HG03025 (cell line): ENCODE results near the gene PMEPA1.

Experiments
- ATAC-seq: cut with Tn5 transposase; IDR thresholded peaks from one replicate; pipeline ENCODE4 v1.9.1; 2021; ENCODE audit warnings: mild to moderate bottlenecking, moderate library complexity; ENCODE audit not compliant: unreplicated experiment, low FRiP score

Gene PMEPA1

DNA sequence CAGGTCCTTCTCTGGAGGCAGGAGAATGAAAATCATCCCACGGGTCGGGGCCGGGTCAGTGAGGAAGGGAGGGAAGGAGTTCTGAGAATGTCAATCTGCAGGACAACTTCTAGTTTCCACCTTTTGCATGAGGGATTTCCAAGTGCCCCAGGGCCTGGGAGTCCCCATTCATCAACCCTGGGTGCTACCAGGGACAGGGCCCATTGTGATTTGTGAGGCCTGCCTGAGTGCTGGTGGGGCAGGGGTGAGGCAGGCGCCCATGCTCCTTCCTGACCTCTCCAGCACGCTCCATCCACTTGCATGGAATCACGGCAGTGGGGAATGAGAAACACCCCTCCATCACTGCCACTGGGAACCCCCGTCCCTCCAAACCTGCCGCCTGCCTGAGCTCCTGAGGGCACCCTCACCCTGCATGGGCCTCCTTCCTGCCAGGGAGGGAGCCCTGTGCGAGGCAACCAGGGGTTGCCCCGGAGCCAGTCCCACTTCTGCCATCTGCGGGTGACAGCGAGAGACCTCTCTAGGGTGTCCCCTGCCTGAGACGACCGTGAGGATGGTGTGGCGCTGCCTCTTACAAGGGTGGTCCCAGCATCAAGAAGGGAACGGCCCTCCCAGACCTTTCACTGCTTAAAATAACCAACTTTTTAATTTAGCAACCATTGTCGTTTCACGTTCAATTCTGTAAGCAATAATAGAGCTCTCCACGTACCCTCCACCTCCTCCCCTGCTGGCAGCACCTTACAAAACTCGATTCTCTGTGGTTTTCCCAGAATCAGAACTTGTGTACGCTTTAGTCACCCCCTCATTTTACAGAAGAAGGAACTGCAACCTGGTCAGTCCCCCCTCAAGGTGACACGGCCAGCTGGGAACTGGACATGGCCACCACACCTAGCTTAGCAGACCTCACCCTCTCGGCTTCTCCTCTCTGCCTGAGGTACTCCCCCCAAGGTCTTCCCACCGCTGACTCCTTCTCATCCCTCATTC, 28.6 kb downstream of the PMEPA1 start:
- ATAC-seq = no peak

- ATAC-seq = peak; percentile 39
Measured at GRCh38 chr20:57680131-57680716, 29.6 kb downstream of the PMEPA1 start.

GRCh38 chr20:57679113-57679512, 30.7 kb downstream of the PMEPA1 start:
- ATAC-seq = no peak

- no peak for ATAC-seq
Measured at GRCh38 chr20:57678340-57678739, 31.5 kb downstream of the PMEPA1 start.

- ATAC-seq = no peak
Measured at GRCh38 chr20:57677584-57677982, 32.2 kb downstream of the PMEPA1 start.

GRCh38 chr20:57676589-57677583, 32.9 kb downstream of the PMEPA1 start:
- no peak for ATAC-seq

- ATAC-seq = no peak
Measured at GRCh38 chr20:57675773-57676172, 34.0 kb downstream of the PMEPA1 start.

GRCh38 chr20:57672953-57673575, 36.8 kb downstream of the PMEPA1 start:
- no peak for ATAC-seq

GRCh38 chr20:57672164-57672563, 37.7 kb downstream of the PMEPA1 start:
- no peak for ATAC-seq

DNA sequence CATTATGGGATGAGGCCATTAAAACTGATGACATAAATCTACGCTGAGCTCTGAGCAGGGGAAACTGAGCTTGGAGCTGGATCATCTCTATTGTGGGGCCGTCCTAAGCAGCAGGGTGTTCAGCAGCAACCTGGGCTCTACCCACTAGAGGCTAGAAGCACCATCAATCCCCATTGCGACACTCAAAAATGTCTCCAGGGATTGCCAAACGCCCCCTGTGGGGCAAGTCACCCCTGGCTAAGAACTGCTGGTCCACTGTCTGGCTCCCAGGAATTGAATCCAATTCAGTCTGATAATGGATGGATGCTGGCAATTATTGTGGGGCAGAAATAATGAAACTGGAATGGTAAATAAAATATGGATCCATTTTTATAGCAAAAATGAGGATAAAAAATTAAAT, 38.2 kb downstream of the PMEPA1 start:
- ATAC-seq = no peak

DNA sequence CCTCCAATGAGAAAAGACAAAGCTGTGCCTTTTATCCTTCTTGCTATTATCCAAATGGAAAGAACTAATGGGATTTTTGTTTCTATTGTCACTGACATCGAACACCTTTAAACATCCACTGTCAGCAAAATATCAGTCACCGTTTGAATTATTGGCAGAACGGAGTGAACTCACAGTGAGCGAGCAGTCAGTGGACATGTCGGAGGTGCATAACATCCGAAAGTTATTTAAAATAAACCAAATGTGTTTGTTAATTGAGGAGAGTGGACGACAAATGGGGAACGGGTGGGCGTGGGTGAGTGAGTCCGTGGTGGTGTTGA, 38.8 kb downstream of the PMEPA1 start:
- no peak for ATAC-seq

DNA sequence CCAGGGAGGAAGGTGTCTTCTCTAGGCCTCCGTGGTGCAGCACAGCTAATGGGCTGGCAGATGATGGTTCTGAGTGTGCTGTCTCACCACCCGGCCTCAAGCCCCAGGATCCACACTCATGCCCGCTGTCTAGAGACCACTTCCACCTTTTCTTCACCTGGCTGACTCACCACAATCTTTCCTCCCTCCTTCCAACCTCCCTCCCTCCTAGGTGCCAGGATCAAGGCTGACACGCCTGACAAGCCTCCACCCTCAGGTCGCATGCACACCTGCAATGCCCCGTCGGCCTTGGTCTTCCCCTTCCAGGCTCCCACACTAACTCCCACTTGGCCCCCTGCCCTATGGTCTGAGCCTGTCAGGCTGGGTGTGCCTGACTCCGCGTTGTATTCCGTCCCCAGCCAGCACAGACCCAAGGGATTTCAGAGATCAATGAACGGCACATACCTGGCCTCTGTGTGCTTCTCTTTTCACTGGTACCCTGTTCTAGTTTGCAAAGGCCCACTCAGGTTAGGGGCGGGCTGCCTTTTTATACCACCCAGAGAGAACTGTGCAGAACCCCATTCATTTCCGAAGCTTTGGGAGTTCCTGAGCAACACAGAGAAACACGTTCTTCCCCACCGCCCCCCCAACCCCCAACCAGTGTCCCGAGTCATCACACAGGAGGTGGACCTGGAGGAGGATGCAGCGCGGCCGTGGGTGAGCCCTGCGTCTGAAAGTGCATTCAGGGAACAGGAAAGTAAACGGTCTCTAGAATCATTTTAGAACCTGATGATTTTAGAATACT, 39.3 kb downstream of the PMEPA1 start:
- no peak for ATAC-seq

- no peak for ATAC-seq
Measured at GRCh38 chr20:57669632-57670031, 40.2 kb downstream of the PMEPA1 start.

- ATAC-seq = no peak
Measured at GRCh38 chr20:57667924-57668782, 41.7 kb downstream of the PMEPA1 start.

DNA sequence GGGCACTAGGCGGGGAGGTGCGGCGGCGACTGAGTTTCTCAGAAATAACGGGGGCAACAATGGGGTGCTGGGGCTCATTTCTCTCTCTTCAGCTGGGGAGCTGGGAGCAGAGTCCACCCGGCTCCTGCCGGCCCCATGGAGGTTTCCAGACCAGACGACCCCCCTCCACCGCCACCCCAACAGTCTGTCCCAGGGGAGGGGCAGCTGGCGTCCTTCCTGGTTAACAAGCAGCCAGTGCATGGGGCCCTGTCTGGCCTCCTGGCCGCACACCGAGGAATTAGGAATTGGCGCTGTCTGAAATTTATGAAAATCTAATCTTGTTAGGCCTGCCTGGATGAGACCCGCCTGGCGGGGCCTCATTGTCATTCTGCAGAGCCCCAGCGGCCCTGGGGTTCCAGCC, 42.4 kb downstream of the PMEPA1 start:
- no peak for ATAC-seq

- no peak for ATAC-seq
Measured at GRCh38 chr20:57666834-57667157, 43.0 kb downstream of the PMEPA1 start.

- no peak for ATAC-seq
Measured at GRCh38 chr20:57666106-57666833, 43.5 kb downstream of the PMEPA1 start.

GRCh38 chr20:57665589-57665971, 44.2 kb downstream of the PMEPA1 start:
- no peak for ATAC-seq
